ENCODE results near the gene LUZP2.

LUZP2 gene

GRCh38 chr11:24634606-24635160 lies 137.8 kb downstream of the LUZP2 start:
- TF ChIP-seq ZNF565 (CRISPR knock-in tag; conservative IDR thresholded peaks at IDR 0.05; ENCODE audit: low read depth) (no peak), ZFP3 (CRISPR knock-in tag; IDR thresholded peaks at IDR 0.05) (no peak), GLIS3 (CRISPR knock-in tag; IDR thresholded peaks at IDR 0.05) (no peak), PPARA (CRISPR knock-in tag; IDR thresholded peaks at IDR 0.05; ENCODE audit: borderline replicate concordance) (no peak), ZNF70 (CRISPR knock-in tag; IDR thresholded peaks at IDR 0.05) (no peak), RARB (CRISPR knock-in tag; IDR thresholded peaks at IDR 0.05) (no peak), TCF4 (CRISPR knock-in tag; IDR thresholded peaks at IDR 0.05; ENCODE audit: borderline replicate concordance) (no peak), TOX (CRISPR knock-in tag; IDR thresholded peaks at IDR 0.05; ENCODE audit: borderline replicate concordance) (no peak), POU6F1 (CRISPR knock-in tag; IDR thresholded peaks at IDR 0.05; ENCODE audit: borderline replicate concordance, low read depth) (no peak), ZFP30 (CRISPR knock-in tag; IDR thresholded peaks at IDR 0.05) (no peak), BACH2 (CRISPR knock-in tag; IDR thresholded peaks at IDR 0.05; ENCODE audit: borderline replicate concordance) (no peak), CREB5 (CRISPR knock-in tag; IDR thresholded peaks at IDR 0.05; ENCODE audit: low read depth) (no peak)

GRCh38 chr11:24635588-24636290 lies 138.9 kb downstream of the LUZP2 start:
- TF ChIP-seq ISL1 (CRISPR knock-in tag; IDR thresholded peaks at IDR 0.05) = 0 out of 2 replicates have a peak, but pooled peaks have one; percentile 32
- TF ChIP-seq POU6F1 (CRISPR knock-in tag; IDR thresholded peaks at IDR 0.05; ENCODE audit: borderline replicate concordance, low read depth) = no peak
- no peak for TF ChIP-seq OSR1 (CRISPR knock-in tag; IDR thresholded peaks at IDR 0.05)
- 0 out of 2 replicates have a peak, but pooled peaks have one; percentile 15 for TF ChIP-seq ZC3H10 (CRISPR knock-in tag; IDR thresholded peaks at IDR 0.05)
- peak; percentile 96 for ATAC-seq

More at GRCh38 chr11:24634606-24635160, 137.8 kb downstream of the LUZP2 start:
- ATAC-seq = no peak

- peak; percentile 77 for ATAC-seq
- TF ChIP-seq POU6F1 (CRISPR knock-in tag; IDR thresholded peaks at IDR 0.05; ENCODE audit: borderline replicate concordance, low read depth) (no peak), ESRRG (CRISPR knock-in tag; IDR thresholded peaks at IDR 0.05) (no peak), PATZ1 (CRISPR knock-in tag; IDR thresholded peaks at IDR 0.05; ENCODE audit: borderline replicate concordance) (no peak), PPARA (CRISPR knock-in tag; IDR thresholded peaks at IDR 0.05; ENCODE audit: borderline replicate concordance) (no peak), ARNTL (CRISPR knock-in tag; IDR thresholded peaks at IDR 0.05; ENCODE audit: borderline replicate concordance, low read depth) (no peak), CSRNP3 (CRISPR knock-in tag; IDR thresholded peaks at IDR 0.05) (no peak), SNAI2 (CRISPR knock-in tag; IDR thresholded peaks at IDR 0.05) (no peak), BACH2 (CRISPR knock-in tag; IDR thresholded peaks at IDR 0.05; ENCODE audit: borderline replicate concordance) (no peak), ISL1 (CRISPR knock-in tag; IDR thresholded peaks at IDR 0.05) (no peak), CREB5 (CRISPR knock-in tag; IDR thresholded peaks at IDR 0.05; ENCODE audit: low read depth) (no peak), ZNF565 (CRISPR knock-in tag; conservative IDR thresholded peaks at IDR 0.05; ENCODE audit: low read depth) (no peak), CSDC2 (CRISPR knock-in tag; IDR thresholded peaks at IDR 0.05) (no peak), ZC3H10 (CRISPR knock-in tag; IDR thresholded peaks at IDR 0.05) (no peak), ZNF70 (CRISPR knock-in tag; IDR thresholded peaks at IDR 0.05) (no peak), TSHZ2 (CRISPR knock-in tag; IDR thresholded peaks at IDR 0.05) (no peak), TOX (CRISPR knock-in tag; IDR thresholded peaks at IDR 0.05; ENCODE audit: borderline replicate concordance) (no peak), TCF4 (CRISPR knock-in tag; IDR thresholded peaks at IDR 0.05; ENCODE audit: borderline replicate concordance) (no peak)
Measured at GRCh38 chr11:24636291-24636629, 139.4 kb downstream of the LUZP2 start.
